HG03060 (cell line): ENCODE measurements around the gene GSTA3.
"Not testable (repeated sequence)": the region's sequence is repeated elsewhere in the genome, so short reads cannot be mapped to it uniquely, and the experiment has no call there.

Experiments used
- ATAC-seq: cut with Tn5 transposase; IDR thresholded peaks from one replicate; pipeline ENCODE4 v1.9.1; 2021; ENCODE audit warnings: low read depth, moderate number of reproducible peaks; ENCODE audit not compliant: unreplicated experiment

Gene GSTA3

DNA sequence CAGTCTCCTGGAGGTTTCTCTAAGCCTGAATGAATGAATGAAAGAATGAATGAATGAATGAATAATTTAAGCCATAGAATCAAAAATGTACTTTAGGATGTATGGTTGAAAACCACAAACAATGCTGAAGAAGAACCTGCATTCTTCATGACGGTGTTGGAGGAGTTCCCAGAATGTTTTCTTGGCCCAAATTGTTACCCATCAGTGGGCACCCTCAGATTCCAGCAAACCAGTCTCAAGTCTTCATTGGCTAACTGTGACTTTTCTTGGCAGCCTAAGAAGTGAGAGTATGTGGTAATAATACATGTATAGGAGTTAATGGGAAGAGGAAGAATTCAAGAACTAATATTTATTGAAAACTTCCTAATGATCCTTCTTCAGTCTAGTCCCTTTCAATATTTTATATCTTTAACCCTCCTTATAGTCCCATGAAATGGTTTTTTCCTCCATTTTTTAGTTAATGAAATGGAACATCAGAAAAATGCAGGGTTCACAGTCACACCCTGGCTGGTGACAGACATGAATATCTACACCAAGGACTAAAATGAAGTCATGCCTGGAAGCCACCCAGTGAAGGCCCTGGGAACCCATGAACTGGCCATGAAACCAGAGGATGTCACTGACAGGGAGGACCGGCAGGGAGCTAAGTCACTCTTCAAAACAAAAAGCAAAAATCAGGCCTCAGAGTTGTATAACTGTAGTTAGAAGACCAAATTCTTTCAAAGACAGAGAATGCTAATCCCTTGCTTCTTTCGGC is 39.0 kb downstream of the GSTA3 start:
- ATAC-seq: not testable (repeated sequence)

DNA sequence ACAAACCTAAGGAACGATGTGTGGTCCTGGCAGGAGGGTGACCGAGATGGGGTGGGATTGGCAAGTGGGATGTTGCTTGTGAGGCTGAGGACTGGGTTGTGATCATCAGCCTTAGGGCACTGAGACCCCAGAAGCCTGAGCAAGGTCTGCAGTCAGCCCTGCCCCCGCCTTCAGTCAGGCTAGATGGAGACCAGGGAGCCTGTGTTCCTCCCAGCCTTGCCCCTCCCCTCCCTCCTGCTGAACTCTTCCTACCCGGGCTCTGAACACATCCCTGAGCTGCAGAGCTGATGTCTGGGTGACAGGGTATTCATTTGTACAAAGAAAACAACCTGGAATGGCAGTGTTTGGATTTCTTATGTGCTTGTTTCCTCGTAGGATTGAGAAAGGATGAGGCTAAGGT is 40.6 kb downstream of the GSTA3 start:
- ATAC-seq: not testable (repeated sequence)

DNA sequence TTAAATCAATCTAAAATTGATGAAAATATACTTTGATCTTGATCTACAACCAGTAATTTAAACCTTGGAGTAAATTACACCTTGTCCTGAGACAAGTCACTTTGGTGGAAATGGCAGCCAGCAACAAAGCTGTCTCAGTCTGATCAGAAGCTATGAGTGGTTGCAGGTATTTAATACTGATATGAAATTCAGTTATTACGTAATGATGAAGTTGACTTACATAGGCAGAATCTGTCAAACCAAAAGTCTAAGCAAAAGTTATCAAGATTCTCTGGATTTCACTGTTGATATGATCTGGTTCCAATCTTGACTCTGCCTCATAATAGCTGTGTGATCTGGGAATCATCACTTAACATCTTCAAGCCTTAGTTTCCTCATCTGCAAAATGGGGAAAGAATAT is 41.3 kb downstream of the GSTA3 start:
- ATAC-seq: no peak

DNA sequence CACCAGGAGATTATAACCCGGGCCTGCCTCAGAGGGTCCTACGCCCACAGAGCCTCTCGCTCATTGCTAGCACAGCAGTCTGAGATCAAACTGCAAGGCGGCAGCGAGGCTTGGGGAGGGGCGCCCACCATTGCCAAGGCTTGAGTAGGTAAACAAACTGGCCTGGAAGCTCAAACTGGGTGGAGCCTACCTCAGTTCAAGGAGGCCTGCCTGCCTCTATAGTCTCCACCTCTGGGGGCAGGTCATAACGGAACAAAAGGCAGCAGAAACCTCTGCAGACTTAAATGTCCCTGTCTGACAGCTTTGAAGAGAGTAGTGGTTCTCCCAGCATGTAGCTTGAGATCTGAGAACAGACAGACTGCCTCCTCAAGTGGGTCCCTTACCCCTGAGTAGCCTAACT is 48.3 kb downstream of the GSTA3 start:
- ATAC-seq: not testable (repeated sequence)

DNA sequence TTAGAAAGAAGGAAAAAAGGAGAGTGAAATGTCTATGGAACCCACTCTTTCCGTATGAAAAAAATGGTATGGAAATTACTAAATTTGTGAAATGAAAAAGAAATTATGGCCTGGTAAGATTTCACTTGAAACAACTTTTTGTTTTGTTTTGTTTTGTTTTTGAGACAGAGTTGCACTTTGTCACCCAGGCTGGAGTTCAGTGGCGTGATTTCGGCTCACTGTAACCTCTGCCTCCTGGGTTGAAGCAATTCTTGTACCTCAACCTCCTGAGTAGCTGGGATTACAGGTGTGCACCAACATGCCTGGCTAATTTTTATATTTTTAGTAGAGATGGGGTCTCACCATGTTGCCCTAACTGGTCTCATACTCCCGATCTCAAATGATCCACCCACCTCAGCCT is 51.1 kb downstream of the GSTA3 start:
- no peak for ATAC-seq

DNA sequence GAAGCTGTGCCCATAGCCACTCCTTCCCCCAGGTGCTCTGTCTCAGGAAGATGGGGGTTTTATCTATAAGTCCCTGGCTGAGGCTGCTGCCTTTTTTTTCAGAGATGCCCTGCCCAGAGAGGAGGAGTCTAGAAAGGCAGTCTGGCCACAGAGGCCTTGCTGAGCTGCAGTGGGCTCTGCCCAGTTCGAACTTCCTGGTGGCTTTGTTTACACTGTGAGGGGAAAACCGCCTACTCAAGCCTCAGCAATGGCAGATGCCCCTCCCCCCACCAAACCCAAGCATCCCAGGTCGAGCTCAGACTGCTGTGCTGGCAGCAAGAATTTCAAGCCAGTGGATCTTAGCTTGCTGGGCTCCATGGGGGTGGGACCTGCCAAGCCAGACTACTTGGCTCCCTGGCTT is 53.4 kb downstream of the GSTA3 start:
- not testable (repeated sequence) for ATAC-seq

DNA sequence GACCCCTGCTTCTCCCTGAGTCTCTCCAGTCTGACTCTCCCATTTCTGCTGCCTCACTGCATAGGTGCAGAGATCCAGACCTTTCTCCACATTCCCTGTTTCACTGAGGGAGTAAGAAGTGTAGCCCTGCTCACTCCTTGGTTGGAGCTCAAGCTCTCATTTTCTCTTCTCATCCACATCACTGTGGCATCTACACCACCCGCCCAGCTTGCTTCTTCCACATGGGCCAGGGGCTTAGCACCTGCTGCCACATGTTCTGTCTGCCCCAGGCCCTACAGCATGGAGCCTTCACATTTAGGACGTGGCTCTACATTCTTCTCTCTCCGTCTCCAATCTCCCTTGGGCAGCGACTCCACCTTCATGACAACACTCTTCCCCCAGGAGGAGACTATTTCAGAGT is 60.4 kb downstream of the GSTA3 start:
- no peak for ATAC-seq
